Vagina (tissue), 2 donors: ENCODE results near the gene ROCK2. TPM values are rescaled to one million over a fixed set of nuclear protein-coding genes. Genes with fewer than 3 reads are reported as not detected.

ENCODE experiments used
- DNase-seq, 2 donors: peaks; one replicate each; pipeline ENCODE4 v3.0.0-alpha.2; 2017; ENCODE audit errors: extremely low spot score in 2 of 2
- H3K27ac ChIP-seq: fragments of 200-600 bp; sonication (generic); one replicate; pipeline ENCODE4 v1.5.1; 2019
- H3K27me3 ChIP-seq: fragments of 200-600 bp; sonication (generic); one replicate; pipeline ENCODE4 v1.5.1; 2019
- H3K36me3 ChIP-seq, 2 donors: fragments of 200-600 bp; sonication (generic); one replicate each; pipeline ENCODE4 v1.5.1; 2017 to 2019
- H3K4me1 ChIP-seq: fragments of 200-600 bp; sonication (generic); one replicate; pipeline ENCODE4 v1.5.1; 2019
- H3K4me3 ChIP-seq, 2 donors: fragments of 200-600 bp; sonication (generic); 1 replicate in 1 of 2; 2 replicates in 1 of 2; pipeline ENCODE4 v1.5.1; 2016 to 2019
- H3K9me3 ChIP-seq: fragments of 200-600 bp; sonication (generic); one replicate; pipeline ENCODE4 v1.5.1; 2019
- CTCF ChIP-seq, 3 experiments: fragments of 450-650 bp in 2 of 3; fragments of 200-600 bp in 1 of 3; sonication (generic) in 1 of 3; IDR thresholded peaks; one replicate each; pipeline ENCODE4 v1.5.1; 2017 to 2019; ENCODE audit warnings: antibody characterized with exemption in 3 of 3, mild to moderate bottlenecking in 2 of 3, moderate library complexity in 2 of 3
- POLR2A ChIP-seq, 2 donors: fragments of 450-650 bp; IDR thresholded peaks; one replicate each; pipeline ENCODE4 v1.6.1; 2017; ENCODE audit warnings: antibody characterized with exemption in 2 of 2, mild to moderate bottlenecking in 2 of 2, moderate library complexity in 2 of 2
- POLR2AphosphoS5 ChIP-seq, 2 donors: sonication (generic); formaldehyde crosslinking; IDR thresholded peaks; one replicate each; pipeline ENCODE4 v1.9.0; 2017; ENCODE audit warnings: antibody characterized with exemption in 2 of 2, mild to moderate bottlenecking in 2 of 2, low read depth in 1 of 2; ENCODE audit not compliant: insufficient read depth in 1 of 2
- intact Hi-C: fragments of 100-400 bp; cut with DNase I; formaldehyde crosslinking; loops from one replicate; pipeline ENCODE4 v1.15.1; 2023
- total RNA-seq: library from RNA; depleted of rRNA; stranded (reverse); fragments of >200 nt; gene quantifications from one replicate; pipeline ENCODE4 v1.2.3, GENCODE V29; 2016

ROCK2 gene
- total RNA-seq, 1 donor from 2014 or later = 49.4 TPM

GRCh38 chr2:11161747-11162146, 182.7 kb downstream of the ROCK2 start:
- Histone ChIP-seq H3K27ac (no peak overlapping the region), H3K4me1 (peaks cover 8% of the 10 kb centered on the region), H3K4me3 (no peak overlapping the region), H3K9me3 (no peaks in the 10 kb centered on the region), H3K27me3 (no peaks in the 10 kb centered on the region), H3K36me3 (no peaks in the 10 kb centered on the region)
- intact Hi-C loops = no loop called here
- no peak for TF ChIP-seq CTCF (IDR thresholded peaks at IDR 0.05)
- TF ChIP-seq POLR2AphosphoS5 (IDR thresholded peaks at IDR 0.05; ENCODE audit: insufficient read depth in 1 of 2, low read depth in 1 of 2) = no peak
- TF ChIP-seq POLR2A (IDR thresholded peaks at IDR 0.05) = no peak
- DNase-seq = no peak

GRCh38 chr2:11160731-11161455, 183.5 kb downstream of the ROCK2 start:
- Histone ChIP-seq H3K4me3 (no peak overlapping the region), H3K36me3 (no peaks in the 10 kb centered on the region), H3K27ac (no peak overlapping the region), H3K27me3 (no peaks in the 10 kb centered on the region), H3K4me1 (peaks cover 16% of the 10 kb centered on the region), H3K9me3 (no peaks in the 10 kb centered on the region)
- TF ChIP-seq CTCF (IDR thresholded peaks at IDR 0.05) (no peak), POLR2A (IDR thresholded peaks at IDR 0.05) (no peak), POLR2AphosphoS5 (IDR thresholded peaks at IDR 0.05; ENCODE audit: insufficient read depth in 1 of 2, low read depth in 1 of 2) (no peak)
- no peak for DNase-seq
- intact Hi-C loops = no loop called here

GRCh38 chr2:11160256-11160655, 184.2 kb downstream of the ROCK2 start:
- no peak for DNase-seq
- intact Hi-C loops = no loop called here

GRCh38 chr2:11159574-11160170, 184.8 kb downstream of the ROCK2 start:
- Histone ChIP-seq H3K36me3 (no peaks in the 10 kb centered on the region), H3K27ac (no peak overlapping the region), H3K4me3 (no peak overlapping the region), H3K27me3 (no peaks in the 10 kb centered on the region), H3K4me1 (peaks cover 21% of the 10 kb centered on the region), H3K9me3 (no peaks in the 10 kb centered on the region)
- TF ChIP-seq CTCF (IDR thresholded peaks at IDR 0.05) (no peak), POLR2AphosphoS5 (IDR thresholded peaks at IDR 0.05; ENCODE audit: insufficient read depth in 1 of 2, low read depth in 1 of 2) (no peak), POLR2A (IDR thresholded peaks at IDR 0.05) (no peak)
- no peak for DNase-seq
- intact Hi-C loops = no loop called here

More at GRCh38 chr2:11160256-11160655, 184.2 kb downstream of the ROCK2 start:
- H3K27me3 ChIP-seq = no peaks in the 10 kb centered on the region
- H3K36me3 ChIP-seq = no peaks in the 10 kb centered on the region
- H3K27ac ChIP-seq = no peak overlapping the region
- TF ChIP-seq POLR2AphosphoS5 (IDR thresholded peaks at IDR 0.05; ENCODE audit: insufficient read depth in 1 of 2, low read depth in 1 of 2) = no peak
- TF ChIP-seq CTCF (IDR thresholded peaks at IDR 0.05) = no peak
- no peak for TF ChIP-seq POLR2A (IDR thresholded peaks at IDR 0.05)
- H3K4me1 ChIP-seq = peaks cover 20% of the 10 kb centered on the region
- H3K9me3 ChIP-seq = no peaks in the 10 kb centered on the region
- no peak overlapping the region for H3K4me3 ChIP-seq
